ENCODE measurements around the gene RARRES2. TPM values are rescaled to one million over a fixed set of nuclear protein-coding genes. Genes with fewer than 3 reads are reported as not detected.
A peak's percentile ranks its signal among the peaks of the same experiment; 100 is the strongest.

Gene RARRES2
- total and polyA plus RNA-seq, 4 donors: 25.1 to 234 (median 68.1) TPM

DNA sequence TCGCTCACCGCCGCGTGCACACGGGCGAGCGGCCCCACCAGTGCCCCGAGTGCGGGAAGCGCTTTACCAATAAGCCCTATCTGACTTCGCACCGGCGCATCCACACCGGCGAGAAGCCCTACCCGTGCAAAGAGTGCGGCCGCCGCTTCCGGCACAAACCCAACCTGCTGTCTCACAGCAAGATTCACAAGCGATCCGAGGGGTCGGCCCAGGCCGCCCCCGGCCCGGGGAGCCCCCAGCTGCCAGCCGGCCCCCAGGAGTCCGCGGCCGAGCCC is 30.5 kb upstream of the RARRES2 start:
- no peak overlapping the region for H3K27ac ChIP-seq (ENCODE audit: low read depth, low read length)
- H3K9me3 ChIP-seq (ENCODE audit: control insufficient read depth, insufficient read depth, low read length): no peaks in the 10 kb centered on the region
- 95% methylated on average over 22 of the region's 30 CpGs for WGBS (ENCODE audit: insufficient coverage)
- no peak for DNase-seq (ENCODE audit: low read depth in 4 of 6, low spot score in 6 of 6)
- H3K27me3 ChIP-seq (ENCODE audit: control insufficient read depth, insufficient read depth, low read length): no peaks in the 10 kb centered on the region
- H3K4me3 ChIP-seq (ENCODE audit: low read depth, low read length): no peak overlapping the region
- H3K4me1 ChIP-seq (ENCODE audit: control insufficient read depth, insufficient read depth, low read length): peaks cover 57% of the 10 kb centered on the region
- peaks cover 57% of the 10 kb centered on the region for H3K36me3 ChIP-seq (ENCODE audit: control insufficient read depth, insufficient read depth, low read length)

DNA sequence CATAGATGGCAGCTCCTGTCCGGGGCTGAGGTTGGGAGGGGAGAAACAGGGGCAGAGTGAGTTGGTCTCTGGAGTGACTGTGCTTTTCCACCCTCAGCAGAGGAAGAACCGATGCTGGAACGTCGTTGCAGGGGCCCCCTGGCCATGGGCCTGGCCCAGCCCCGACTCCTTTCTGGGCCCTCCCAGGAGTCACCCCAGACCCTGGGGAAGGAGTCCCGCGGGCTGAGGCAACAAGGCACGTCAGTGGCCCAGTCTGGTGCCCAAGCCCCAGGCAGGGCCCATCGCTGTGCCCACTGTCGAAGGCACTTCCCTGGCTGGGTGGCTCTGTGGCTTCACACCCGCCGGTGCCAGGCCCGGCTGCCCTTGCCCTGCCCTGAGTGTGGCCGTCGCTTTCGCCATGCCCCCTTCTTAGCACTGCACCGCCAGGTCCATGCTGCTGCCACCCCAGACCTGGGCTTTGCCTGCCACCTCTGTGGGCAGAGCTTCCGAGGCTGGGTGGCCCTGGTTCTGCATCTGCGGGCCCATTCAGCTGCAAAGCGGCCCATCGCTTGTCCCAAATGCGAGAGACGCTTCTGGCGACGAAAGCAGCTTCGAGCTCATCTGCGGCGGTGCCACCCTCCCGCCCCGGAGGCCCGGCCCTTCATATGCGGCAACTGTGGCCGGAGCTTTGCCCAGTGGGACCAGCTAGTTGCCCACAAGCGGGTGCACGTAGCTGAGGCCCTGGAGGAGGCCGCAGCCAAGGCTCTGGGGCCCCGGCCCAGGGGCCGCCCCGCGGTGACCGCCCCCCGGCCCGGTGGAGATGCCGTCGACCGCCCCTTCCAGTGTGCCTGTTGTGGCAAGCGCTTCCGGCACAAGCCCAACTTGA is 29.9 kb upstream of the RARRES2 start:
- WGBS (ENCODE audit: insufficient coverage): 91% methylated on average over 48 of the region's 48 CpGs
- Histone ChIP-seq H3K4me1 (ENCODE audit: control insufficient read depth, insufficient read depth, low read length) (peaks cover 52% of the 10 kb centered on the region), H3K9me3 (ENCODE audit: control insufficient read depth, insufficient read depth, low read length) (no peaks in the 10 kb centered on the region), H3K36me3 (ENCODE audit: control insufficient read depth, insufficient read depth, low read length) (peaks cover 54% of the 10 kb centered on the region), H3K27me3 (ENCODE audit: control insufficient read depth, insufficient read depth, low read length) (no peaks in the 10 kb centered on the region), H3K4me3 (ENCODE audit: low read depth, low read length) (no peak overlapping the region), H3K27ac (ENCODE audit: low read depth, low read length) (peak overlapping the region; percentile 1)
- no peak for DNase-seq (ENCODE audit: low read depth in 4 of 6, low spot score in 6 of 6)

DNA sequence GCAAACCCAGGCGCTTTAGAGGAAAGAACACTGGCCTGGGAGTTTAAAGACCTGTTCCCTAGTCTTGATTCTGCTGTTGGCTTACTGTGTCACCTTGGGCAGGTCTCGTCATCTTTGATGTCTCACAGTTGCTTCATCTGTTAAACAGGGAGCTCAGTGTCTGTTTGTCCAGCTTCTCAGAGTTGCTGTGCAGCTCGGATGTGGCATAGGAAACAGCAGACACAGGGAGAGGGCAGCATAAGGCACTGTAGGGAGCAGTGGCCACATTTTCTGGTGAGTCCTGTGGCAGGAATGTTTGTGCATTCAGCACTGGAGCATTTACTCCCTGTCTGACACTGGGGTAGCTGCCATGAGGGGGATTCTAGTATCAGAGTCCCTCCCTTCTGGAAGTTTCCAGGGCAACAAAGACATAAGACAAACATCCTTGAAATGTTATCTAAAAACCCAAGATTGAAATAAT is 29.2 kb upstream of the RARRES2 start:
- no peak for DNase-seq (ENCODE audit: low read depth in 4 of 6, low spot score in 6 of 6)
- WGBS (ENCODE audit: insufficient coverage): 66% methylated on average over 3 of the region's 3 CpGs
- H3K4me3 ChIP-seq (ENCODE audit: low read depth, low read length): peak overlapping the region; percentile 90
- H3K27me3 ChIP-seq (ENCODE audit: control insufficient read depth, insufficient read depth, low read length): no peaks in the 10 kb centered on the region
- H3K36me3 ChIP-seq (ENCODE audit: control insufficient read depth, insufficient read depth, low read length): peaks cover 51% of the 10 kb centered on the region
- peaks cover 51% of the 10 kb centered on the region for H3K4me1 ChIP-seq (ENCODE audit: control insufficient read depth, insufficient read depth, low read length)
- no peaks in the 10 kb centered on the region for H3K9me3 ChIP-seq (ENCODE audit: control insufficient read depth, insufficient read depth, low read length)
- peak overlapping the region; percentile 11 for H3K27ac ChIP-seq (ENCODE audit: low read depth, low read length)

GRCh38 chr7:150369748-150370501 is 28.5 kb upstream of the RARRES2 start:
- peak overlapping the region; percentile 94 for H3K27ac ChIP-seq (ENCODE audit: low read depth, low read length)
- WGBS (ENCODE audit: insufficient coverage): 42% methylated on average over 15 of the region's 23 CpGs

GRCh38 chr7:150368884-150369747 is 27.7 kb upstream of the RARRES2 start:
- peak in 2 of 6 donors; percentile 77 to 87 for DNase-seq (ENCODE audit: low read depth in 4 of 6, low spot score in 6 of 6)
- Histone ChIP-seq H3K36me3 (ENCODE audit: control insufficient read depth, insufficient read depth, low read length) (peaks cover 43% of the 10 kb centered on the region), H3K27me3 (ENCODE audit: control insufficient read depth, insufficient read depth, low read length) (no peaks in the 10 kb centered on the region), H3K4me1 (ENCODE audit: control insufficient read depth, insufficient read depth, low read length) (peaks cover 51% of the 10 kb centered on the region), H3K27ac (ENCODE audit: low read depth, low read length) (peak overlapping the region; percentile 94), H3K9me3 (ENCODE audit: control insufficient read depth, insufficient read depth, low read length) (no peaks in the 10 kb centered on the region), H3K4me3 (ENCODE audit: low read depth, low read length) (peak overlapping the region; percentile 90)
- WGBS (ENCODE audit: insufficient coverage): under 1% methylated on average over 56 of the region's 58 CpGs

More at GRCh38 chr7:150369748-150370501, 28.5 kb upstream of the RARRES2 start:
- no peak for DNase-seq (ENCODE audit: low read depth in 4 of 6, low spot score in 6 of 6)
- H3K4me3 ChIP-seq (ENCODE audit: low read depth, low read length): peak overlapping the region; percentile 90
- no peaks in the 10 kb centered on the region for H3K27me3 ChIP-seq (ENCODE audit: control insufficient read depth, insufficient read depth, low read length)
- no peaks in the 10 kb centered on the region for H3K9me3 ChIP-seq (ENCODE audit: control insufficient read depth, insufficient read depth, low read length)
- peaks cover 50% of the 10 kb centered on the region for H3K36me3 ChIP-seq (ENCODE audit: control insufficient read depth, insufficient read depth, low read length)
- H3K4me1 ChIP-seq (ENCODE audit: control insufficient read depth, insufficient read depth, low read length): peaks cover 51% of the 10 kb centered on the region

DNA sequence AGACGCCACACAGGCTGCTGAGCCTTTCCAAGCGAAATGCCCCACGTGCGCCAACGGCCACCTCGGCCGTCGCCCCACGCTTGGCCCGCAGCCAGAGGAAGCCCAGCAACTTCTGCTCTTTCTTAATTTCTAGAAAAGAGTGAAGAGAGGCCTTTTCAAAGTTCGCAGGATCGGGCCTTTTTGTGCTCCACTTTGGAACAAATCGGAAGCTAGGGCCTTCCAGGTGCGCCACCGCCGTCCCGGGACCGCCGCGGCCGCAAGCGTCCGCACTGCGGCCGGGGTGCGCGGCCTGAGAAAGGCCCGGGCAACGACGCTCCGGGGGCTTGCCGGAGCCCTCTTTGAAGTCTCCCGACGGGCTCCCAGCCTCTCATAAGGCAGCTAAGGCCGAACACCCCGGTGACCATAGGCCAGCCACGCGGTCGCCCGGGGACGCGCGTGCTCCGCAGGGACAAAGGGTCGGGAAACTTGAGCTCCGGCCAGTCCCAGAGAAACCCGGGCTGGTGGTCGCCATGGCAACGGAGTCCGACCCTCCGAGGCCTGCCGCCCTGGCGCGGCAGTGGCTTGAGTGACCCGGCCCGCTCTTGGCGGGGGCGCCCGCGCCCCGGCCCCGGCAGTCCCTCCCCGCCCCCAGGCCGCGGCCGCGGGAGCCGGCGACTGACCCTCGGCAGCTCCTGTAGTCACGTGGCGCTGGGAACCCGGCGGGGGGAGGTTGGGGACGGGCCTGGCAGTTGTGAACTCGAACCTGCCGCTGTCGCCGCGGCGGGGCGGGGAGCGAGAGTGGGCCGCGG is 26.9 kb upstream of the RARRES2 start, which contains the start of gene REPIN1:
Gene REPIN1 (plus strand): TSS at position 727 of the 788 bp plus-strand sequence. CDS start 890 bp downstream, outside the sequence.
- WGBS (ENCODE audit: insufficient coverage): under 1% methylated on average over 85 of the region's 85 CpGs
- peak in 5 of 6 donors; percentile 75 to 96 (median 88) for DNase-seq (ENCODE audit: low read depth in 4 of 6, low spot score in 6 of 6)
- Histone ChIP-seq H3K27me3 (ENCODE audit: control insufficient read depth, insufficient read depth, low read length) (no peaks in the 10 kb centered on the region), H3K9me3 (ENCODE audit: control insufficient read depth, insufficient read depth, low read length) (no peaks in the 10 kb centered on the region), H3K27ac (ENCODE audit: low read depth, low read length) (peak within 1 kb of the TSS; percentile 94), H3K36me3 (ENCODE audit: control insufficient read depth, insufficient read depth, low read length) (peaks cover 35% of the 10 kb centered on the region), H3K4me1 (ENCODE audit: control insufficient read depth, insufficient read depth, low read length) (peaks cover 46% of the 10 kb centered on the region), H3K4me3 (ENCODE audit: low read depth, low read length) (peak within 1 kb of the TSS; percentile 90)

GRCh38 chr7:150367677-150368095 is 26.3 kb upstream of the RARRES2 start:
- Histone ChIP-seq H3K36me3 (ENCODE audit: control insufficient read depth, insufficient read depth, low read length) (peaks cover 29% of the 10 kb centered on the region), H3K4me1 (ENCODE audit: control insufficient read depth, insufficient read depth, low read length) (peaks cover 40% of the 10 kb centered on the region), H3K4me3 (ENCODE audit: low read depth, low read length) (peak overlapping the region; percentile 90), H3K9me3 (ENCODE audit: control insufficient read depth, insufficient read depth, low read length) (no peaks in the 10 kb centered on the region), H3K27me3 (ENCODE audit: control insufficient read depth, insufficient read depth, low read length) (no peaks in the 10 kb centered on the region), H3K27ac (ENCODE audit: low read depth, low read length) (peak overlapping the region; percentile 89)
- no peak for DNase-seq (ENCODE audit: low read depth in 4 of 6, low spot score in 6 of 6)
- 8% methylated on average over 2 of the region's 8 CpGs for WGBS (ENCODE audit: insufficient coverage)

DNA sequence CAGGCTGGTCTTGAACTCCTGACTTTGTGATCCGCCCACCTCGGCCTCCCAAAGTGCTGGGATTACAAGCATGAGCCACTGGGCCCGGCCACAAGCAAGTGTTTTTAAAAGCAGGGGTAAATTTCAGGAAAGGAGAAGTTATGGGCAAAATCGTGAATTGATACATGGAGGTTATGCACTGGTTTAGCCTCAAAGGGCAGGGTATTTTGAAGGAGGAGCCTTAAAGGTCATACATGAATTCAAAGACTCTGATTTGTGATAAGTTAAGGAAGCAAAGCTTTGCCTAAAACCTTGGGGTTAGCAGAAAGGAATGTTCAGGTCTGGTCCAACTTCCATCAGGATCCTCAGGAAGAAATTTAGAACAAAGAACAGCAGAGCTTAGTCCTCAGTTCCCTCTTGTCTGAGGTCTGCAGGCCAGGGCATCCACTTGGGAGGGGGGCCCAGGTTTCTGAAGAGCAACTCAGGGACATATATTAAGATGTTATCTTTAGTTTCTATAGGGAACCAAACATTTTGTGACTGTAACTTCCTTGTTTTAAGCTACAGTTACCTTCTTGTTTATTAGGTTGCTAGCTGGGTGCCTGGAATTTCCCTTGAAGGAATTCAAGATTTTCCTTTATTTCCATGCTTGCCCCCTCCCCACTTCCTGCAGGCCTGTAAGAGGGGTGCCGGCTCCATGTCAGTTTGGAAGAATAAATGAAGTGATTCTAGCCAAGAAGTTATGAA is 24.4 kb upstream of the RARRES2 start:
- Histone ChIP-seq H3K4me1 (ENCODE audit: control insufficient read depth, insufficient read depth, low read length) (peaks cover 38% of the 10 kb centered on the region), H3K4me3 (ENCODE audit: low read depth, low read length) (no peak overlapping the region), H3K27ac (ENCODE audit: low read depth, low read length) (peak overlapping the region; percentile 3), H3K27me3 (ENCODE audit: control insufficient read depth, insufficient read depth, low read length) (no peaks in the 10 kb centered on the region), H3K9me3 (ENCODE audit: control insufficient read depth, insufficient read depth, low read length) (no peaks in the 10 kb centered on the region), H3K36me3 (ENCODE audit: control insufficient read depth, insufficient read depth, low read length) (peaks cover 11% of the 10 kb centered on the region)
- DNase-seq (ENCODE audit: low read depth in 4 of 6, low spot score in 6 of 6): no peak
- 84% methylated on average over 4 of the region's 5 CpGs for WGBS (ENCODE audit: insufficient coverage)
